Measurements from ENCODE around the gene COL5A1. TPM values are rescaled to one million over a fixed set of nuclear protein-coding genes. Genes with fewer than 3 reads are reported as not detected.
A peak's percentile ranks its signal among the peaks of the same experiment; 100 is the strongest.

COL5A1 gene
- total and polyA plus RNA-seq, 4 donors: 12.2 to 169 (median 65.4) TPM

GRCh38 chr9:134637696-134638501 lies 3.7 kb upstream of the COL5A1 start:
- Histone ChIP-seq H3K27me3 (ENCODE audit: control insufficient read depth in 3 of 3, insufficient read depth in 3 of 3, low read length in 2 of 3) (no peaks in the 10 kb centered on the region), H3K9me3 (ENCODE audit: control insufficient read depth in 4 of 4, insufficient read depth in 3 of 4, low read length in 3 of 4) (no peaks in the 10 kb centered on the region), H3K9ac (ENCODE audit: insufficient read depth in 1 of 2, low read length in 2 of 2) (no peak overlapping the region), H3K36me3 (ENCODE audit: control insufficient read depth in 4 of 4, insufficient read depth in 4 of 4, low read length in 4 of 4) (no peaks in the 10 kb centered on the region), H3K4me3 (no peak overlapping the region), H3K4me1 (ENCODE audit: control insufficient read depth in 5 of 5, insufficient read depth in 5 of 5, low read length in 5 of 5) (peaks cover 0 to 27% (median 5%) of the 10 kb centered on the region in 5 donors), H3K27ac (ENCODE audit: low read depth in 1 of 2, low read length in 1 of 2) (no peak overlapping the region)
- 77 to 87% methylated on average over 23 of the region's 23 CpGs for WGBS, 2 donors
- peak in 2 of 3 donors; percentile 38 to 61 for DNase-seq
- TF ChIP-seq CTCF (IDR thresholded peaks at IDR 0.05; ENCODE audit: control extremely low read depth, extremely low read depth): no peak
- ATAC-seq (ENCODE audit: insufficient read depth, low FRiP score): no peak

GRCh38 chr9:134638502-134639090 lies 3.0 kb upstream of the COL5A1 start:
- Histone ChIP-seq H3K27me3 (ENCODE audit: control insufficient read depth in 3 of 3, insufficient read depth in 3 of 3, low read length in 2 of 3) (no peaks in the 10 kb centered on the region), H3K27ac (ENCODE audit: low read depth in 1 of 2, low read length in 1 of 2) (no peak overlapping the region), H3K36me3 (ENCODE audit: control insufficient read depth in 4 of 4, insufficient read depth in 4 of 4, low read length in 4 of 4) (no peaks in the 10 kb centered on the region), H3K9ac (ENCODE audit: insufficient read depth in 1 of 2, low read length in 2 of 2) (no peak overlapping the region), H3K4me3 (no peak overlapping the region), H3K9me3 (ENCODE audit: control insufficient read depth in 4 of 4, insufficient read depth in 3 of 4, low read length in 3 of 4) (no peaks in the 10 kb centered on the region), H3K4me1 (ENCODE audit: control insufficient read depth in 5 of 5, insufficient read depth in 5 of 5, low read length in 5 of 5) (peaks cover 0 to 31% (median 5%) of the 10 kb centered on the region in 5 donors)
- ATAC-seq (ENCODE audit: insufficient read depth, low FRiP score): no peak
- DNase-seq: no peak
- TF ChIP-seq CTCF (IDR thresholded peaks at IDR 0.05; ENCODE audit: control extremely low read depth, extremely low read depth): no peak
- 87 to 91% methylated on average over 13 of the region's 13 CpGs for WGBS, 2 donors

GRCh38 chr9:134639994-134640393 lies 1.6 kb upstream of the COL5A1 start:
- H3K9ac ChIP-seq (ENCODE audit: insufficient read depth in 1 of 2, low read length in 2 of 2): no peak overlapping the region
- no peak for DNase-seq
- no peak for TF ChIP-seq CTCF (IDR thresholded peaks at IDR 0.05; ENCODE audit: control extremely low read depth, extremely low read depth)
- ATAC-seq (ENCODE audit: insufficient read depth, low FRiP score): no peak
- H3K27me3 ChIP-seq (ENCODE audit: control insufficient read depth in 3 of 3, insufficient read depth in 3 of 3, low read length in 2 of 3): no peaks in the 10 kb centered on the region
- H3K9me3 ChIP-seq (ENCODE audit: control insufficient read depth in 4 of 4, insufficient read depth in 3 of 4, low read length in 3 of 4): no peaks in the 10 kb centered on the region
- no peaks in the 10 kb centered on the region for H3K36me3 ChIP-seq (ENCODE audit: control insufficient read depth in 4 of 4, insufficient read depth in 4 of 4, low read length in 4 of 4)
- 92% methylated on average over 5 of the region's 5 CpGs for WGBS, 2 donors
- H3K4me3 ChIP-seq: no peak overlapping the region
- H3K27ac ChIP-seq (ENCODE audit: low read depth in 1 of 2, low read length in 1 of 2): no peak overlapping the region
- peaks cover 0 to 38% (median 5%) of the 10 kb centered on the region in 5 donors for H3K4me1 ChIP-seq (ENCODE audit: control insufficient read depth in 5 of 5, insufficient read depth in 5 of 5, low read length in 5 of 5)

Data from lung (tissue), 12 donors.